ENCODE data around the gene ABCC12. TPM values are rescaled to one million over a fixed set of nuclear protein-coding genes. Genes with fewer than 3 reads are reported as not detected.

Gene ABCC12
- total RNA-seq, 1 experiment from 2014 or later = not detected

- no peak for TF ChIP-seq TCF7L2 (IDR thresholded peaks at IDR 0.05; ENCODE audit: borderline replicate concordance, extremely low read depth, insufficient read depth, insufficient read length)
- TF ChIP-seq MAX (IDR thresholded peaks at IDR 0.05) = no peak
- no peak for TF ChIP-seq POLR2AphosphoS5 (IDR thresholded peaks at IDR 0.05; ENCODE audit: low read depth, low read length)
- TF ChIP-seq POLR2A (IDR thresholded peaks at IDR 0.05; ENCODE audit: borderline replicate concordance, extremely low read depth, insufficient read depth, insufficient read length) = no peak
- no peak for TF ChIP-seq CTCF (IDR thresholded peaks at IDR 0.05 in 2 of 3, conservative IDR thresholded peaks at IDR 0.05 in 1 of 3; ENCODE audit: borderline replicate concordance in 1 of 3, insufficient read depth in 1 of 3, low read depth in 2 of 3, low read length in 2 of 3)
These were observed 45.8 kb downstream of the ABCC12 start (continued) for GRCh38 chr16:48110000-48110399.

- Histone ChIP-seq H3K9ac (ENCODE audit: low read length) (no peak overlapping the region), H3K9me2 (ENCODE audit: insufficient read depth) (no peaks in the 10 kb centered on the region), H3K79me2 (ENCODE audit: insufficient read depth, low read length) (no peaks in the 10 kb centered on the region), H2AFZ (ENCODE audit: low read depth, low read length, poor library complexity, severe bottlenecking) (no peak overlapping the region), H3K4me2 (ENCODE audit: low read length) (no peak overlapping the region), H3K9me3 (ENCODE audit: control insufficient read depth in 1 of 2, insufficient read depth in 1 of 2, low read depth in 1 of 2, low read length in 2 of 2) (no peaks in the 10 kb centered on the region), H3K36me3 (ENCODE audit: control insufficient read depth in 1 of 2, insufficient read depth in 2 of 2, low read length in 2 of 2) (no peaks in the 10 kb centered on the region), H3K4me3 (replicated peaks in 1 of 2; ENCODE audit: low read depth in 1 of 2, low read length in 2 of 2) (no peak overlapping the region), H3K27me3 (ENCODE audit: insufficient read depth, low read length) (peaks cover 44% of the 10 kb centered on the region), H3K27ac (ENCODE audit: low read depth, low read length) (no peak overlapping the region), H4K20me1 (ENCODE audit: insufficient read depth) (no peaks in the 10 kb centered on the region), H3K4me1 (ENCODE audit: control insufficient read depth in 1 of 2, insufficient read depth in 2 of 2, low read length in 2 of 2) (no peaks in the 10 kb centered on the region)
- no TSS peak for BruUV-seq (replicated peaks)
- ATAC-seq (no peak), DNase-seq (ENCODE audit: low read depth, low spot score) (no peak)
- intact Hi-C loops (cut with micrococcal nuclease) = no loop called here
- ChIA-PET POLR2A (no interaction called here), CTCF (no interaction called here), RAD21 (ENCODE audit: low non-redundant PET in 1 of 2, low total read pairs in 2 of 2, uncharacterized antibody in 2 of 2, unreplicated experiment in 2 of 2) (no interaction called here)
- TF ChIP-seq SIN3A (IDR thresholded peaks at IDR 0.05; ENCODE audit: low read depth) (no peak), ZNF274 (IDR thresholded peaks at IDR 0.05; ENCODE audit: low read depth, low read length) (no peak), SRF (IDR thresholded peaks at IDR 0.05; ENCODE audit: low read depth) (no peak), REST (IDR thresholded peaks at IDR 0.05; ENCODE audit: low read depth) (no peak), ATF3 (IDR thresholded peaks at IDR 0.05) (no peak), CBX3 (IDR thresholded peaks at IDR 0.05; ENCODE audit: low read depth) (no peak), MAX (IDR thresholded peaks at IDR 0.05) (no peak), POLR2AphosphoS5 (IDR thresholded peaks at IDR 0.05; ENCODE audit: low read depth, low read length) (no peak), JUND (IDR thresholded peaks at IDR 0.05) (no peak), YY1 (IDR thresholded peaks at IDR 0.05; ENCODE audit: extremely low read depth, insufficient replicate concordance, low read depth, low read length) (no peak), RAD21 (IDR thresholded peaks at IDR 0.05; ENCODE audit: low read depth) (no peak), CEBPB (IDR thresholded peaks at IDR 0.05; ENCODE audit: low read depth) (no peak), POLR2A (IDR thresholded peaks at IDR 0.05; ENCODE audit: borderline replicate concordance, extremely low read depth, insufficient read depth, insufficient read length) (no peak), ELF1 (IDR thresholded peaks at IDR 0.05; ENCODE audit: borderline replicate concordance, low read depth) (no peak), ZFX (IDR thresholded peaks at IDR 0.05) (no peak), CTCF (IDR thresholded peaks at IDR 0.05 in 2 of 3, conservative IDR thresholded peaks at IDR 0.05 in 1 of 3; ENCODE audit: borderline replicate concordance in 1 of 3, insufficient read depth in 1 of 3, low read depth in 2 of 3, low read length in 2 of 3) (no peak)
These were observed 46.3 kb downstream of the ABCC12 start for GRCh38 chr16:48109475-48109874.

Measured in HCT116 (cell line).